HEK293T (cell line): ENCODE results near the gene CTSZ.
"Not testable (repeated sequence)": the region's sequence is repeated elsewhere in the genome, so short reads cannot be mapped to it uniquely, and the experiment has no call there.

ENCODE experiments used
- CTCF ChIA-PET: fragments of 350-600 bp; formaldehyde crosslinking; extraction: SDS; loops from one replicate; lab custom pipeline; 2021; ENCODE audit warnings: antibody characterized with exemption, inconsistent platforms; lab: Yijun Ruan, JAX
- POLR2A ChIA-PET: fragments of 350-600 bp; formaldehyde crosslinking; extraction: SDS; loops from one replicate; lab custom pipeline; 2020; ENCODE audit warnings: antibody characterized with exemption, inconsistent platforms; lab: Yijun Ruan, JAX
- DNase-seq: peaks from one replicate; pipeline ENCODE4 v3.0.0; 2012; ENCODE audit warnings: mixed read lengths; ENCODE audit errors: extremely low spot score
- ARNT ChIP-seq: fragments of 450-650 bp; IDR thresholded peaks from 2 replicates; pipeline ENCODE4 v1.6.1; 2017; ENCODE audit warnings: mild to moderate bottlenecking
- BHLHE40 ChIP-seq: fragments of 450-650 bp; IDR thresholded peaks from 2 replicates; pipeline ENCODE4 v1.6.1; 2016; ENCODE audit warnings: mild to moderate bottlenecking, moderate library complexity, borderline replicate concordance
- CTBP1 ChIP-seq: fragments of 450-650 bp; IDR thresholded peaks from 2 replicates; pipeline ENCODE4 v1.6.1; 2016; ENCODE audit warnings: borderline replicate concordance
- ELF4 ChIP-seq: fragments of 450-650 bp; IDR thresholded peaks from 2 replicates; pipeline ENCODE4 v1.6.1; 2017; ENCODE audit warnings: antibody characterized with exemption
- FOXA1 ChIP-seq: fragments of 450-650 bp; IDR thresholded peaks from 2 replicates; pipeline ENCODE4 v1.6.1; 2016; ENCODE audit warnings: mild to moderate bottlenecking
- FOXK2 ChIP-seq: fragments of 450-650 bp; IDR thresholded peaks from 2 replicates; pipeline ENCODE4 v1.6.1; 2016; ENCODE audit warnings: mild to moderate bottlenecking
- FOXM1 ChIP-seq: fragments of 450-650 bp; IDR thresholded peaks from 2 replicates; pipeline ENCODE4 v1.6.1; 2017; ENCODE audit warnings: mild to moderate bottlenecking, borderline replicate concordance
- HDGF ChIP-seq: fragments of 450-650 bp; IDR thresholded peaks from 2 replicates; pipeline ENCODE4 v1.6.1; 2017; ENCODE audit warnings: antibody characterized with exemption, borderline replicate concordance
- L3MBTL2 ChIP-seq: fragments of 450-650 bp; conservative IDR thresholded peaks from 2 replicates; pipeline ENCODE4 v1.6.1; 2016; ENCODE audit warnings: mild to moderate bottlenecking
- LEF1 ChIP-seq: fragments of 450-650 bp; IDR thresholded peaks from 2 replicates; pipeline ENCODE4 v1.6.1; 2017; ENCODE audit warnings: mild to moderate bottlenecking, borderline replicate concordance
- NFRKB ChIP-seq: fragments of 450-650 bp; IDR thresholded peaks from 2 replicates; pipeline ENCODE4 v1.6.1; 2016; ENCODE audit warnings: mild to moderate bottlenecking, moderate library complexity
- PKNOX1 ChIP-seq: fragments of 450-650 bp; IDR thresholded peaks from 2 replicates; pipeline ENCODE4 v1.6.1; 2016
- SP1 ChIP-seq: fragments of 450-650 bp; IDR thresholded peaks from 2 replicates; pipeline ENCODE4 v1.6.1; 2017
- SUZ12 ChIP-seq: fragments of 450-650 bp; IDR thresholded peaks from 2 replicates; pipeline ENCODE4 v1.6.1; 2016; ENCODE audit warnings: mild to moderate bottlenecking
- TARDBP ChIP-seq: fragments of 450-650 bp; IDR thresholded peaks from 2 replicates; pipeline ENCODE4 v1.6.1; 2016
- ZNF384 ChIP-seq: fragments of 450-650 bp; IDR thresholded peaks from 2 replicates; pipeline ENCODE4 v1.6.1; 2016

Gene CTSZ

GRCh38 chr20:58984691-58985090, 22.4 kb downstream of the CTSZ start:
- no peak for TF ChIP-seq CTBP1
- no peak for TF ChIP-seq FOXK2
- no peak for TF ChIP-seq SP1
- no peak for TF ChIP-seq HDGF
- no peak for TF ChIP-seq ZNF384
- no peak for TF ChIP-seq NFRKB
- TF ChIP-seq SUZ12 = no peak
- no peak for TF ChIP-seq ELF4
- no peak for TF ChIP-seq L3MBTL2
- TF ChIP-seq FOXM1 = no peak
- no peak for TF ChIP-seq TARDBP
- no peak for DNase-seq
- POLR2A ChIA-PET = interaction anchor here (1.4 kb wide), 1 partner anchor 16 kb away, joined by 4 read pairs; no protein-coding TSS in a partner anchor
- CTCF ChIA-PET = no interaction called here

DNA sequence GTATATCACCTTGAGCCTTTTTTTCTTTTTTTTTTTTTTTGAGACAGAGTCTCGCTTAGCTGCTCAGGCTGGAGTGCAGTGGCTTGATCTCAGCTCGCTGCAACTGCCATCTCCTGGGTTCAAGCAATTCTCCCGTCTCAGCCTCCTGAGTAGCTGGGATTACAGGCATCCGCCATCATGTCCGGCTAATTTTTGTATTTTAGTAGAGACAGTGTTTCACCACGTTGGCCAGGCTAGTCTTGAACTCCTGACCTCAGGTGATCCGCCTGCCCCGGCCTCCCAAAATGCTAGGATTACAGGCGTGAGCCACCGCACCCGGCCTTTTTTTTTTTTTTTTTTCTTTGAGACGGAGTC, 24.0 kb downstream of the CTSZ start:
- CTCF ChIA-PET, POLR2A ChIA-PET, DNase-seq: not testable (repeated sequence)

GRCh38 chr20:58982406-58983114, 24.5 kb downstream of the CTSZ start:
- no peak for DNase-seq
- ChIA-PET POLR2A (interaction anchor here (1.1 to 2.0 kb wide), 3 partner anchors 10 to 49 kb away, joined by 3 to 19 read pairs (median 10); partner anchors contain the start of gene ATP5F1E), CTCF (no interaction called here)
- TF ChIP-seq SUZ12 (no peak), ZNF384 (no peak), FOXM1 (no peak), ARNT (no peak), BHLHE40 (no peak), LEF1 (no peak), HDGF (no peak), SP1 (no peak), L3MBTL2 (no peak), TARDBP (no peak), PKNOX1 (no peak), CTBP1 (no peak), ELF4 (no peak)

DNA sequence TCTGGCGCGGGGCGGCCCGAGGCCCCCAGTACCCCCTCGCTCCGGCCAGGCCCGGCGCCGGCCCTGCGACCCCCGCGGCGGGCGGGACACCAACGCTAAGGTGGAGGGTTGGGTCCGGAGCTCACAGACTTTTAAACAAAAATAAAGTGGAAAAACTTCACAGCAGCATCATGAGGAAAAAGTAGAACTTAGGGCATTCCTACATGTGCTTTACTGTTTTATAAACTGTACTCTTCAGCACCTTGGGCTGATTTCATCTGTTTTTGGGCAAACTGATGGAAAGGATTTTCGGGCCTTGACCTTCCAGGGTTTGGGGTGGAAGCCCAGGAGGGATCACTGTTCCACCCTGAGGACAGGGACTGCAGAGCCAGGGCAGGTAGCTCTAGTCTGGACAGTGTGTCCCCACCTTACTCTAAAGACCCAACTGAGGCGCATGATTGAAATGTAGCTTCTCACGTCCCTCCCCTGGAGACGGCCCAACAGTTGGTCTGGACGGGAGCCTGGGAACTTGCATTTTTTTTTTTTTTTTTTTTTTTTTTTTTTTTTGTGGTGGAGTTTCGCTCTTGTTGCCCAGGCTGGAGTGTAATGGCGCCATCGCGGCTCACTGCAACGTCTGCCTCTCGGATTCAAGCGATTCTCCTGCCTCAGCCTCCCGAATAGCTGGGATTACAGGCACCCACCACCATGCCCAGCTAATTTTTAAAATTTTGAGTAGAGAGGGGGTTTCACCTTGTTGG, 25.3 kb downstream of the CTSZ start:
- POLR2A ChIA-PET = interaction anchor here (1.1 to 2.0 kb wide), 5 partner anchors 11 to 50 kb away, joined by 3 to 19 read pairs (median 7); partner anchors contain the start of gene ATP5F1E

GRCh38 chr20:58980711-58981627, 26.1 kb downstream of the CTSZ start, which contains the start of gene NELFCD:
Gene NELFCD (plus strand): TSS chr20:58981256. CDS start chr20:58981310, 54 bp downstream.
- POLR2A ChIA-PET = interaction anchor here (0.7 to 2.0 kb wide), 5 partner anchors 12 to 90 kb away, joined by 3 to 19 read pairs (median 7); partner anchors contain the start of gene ATP5F1E
- CTCF ChIA-PET = no interaction called here
- peak; percentile 99 for DNase-seq
- TF ChIP-seq FOXK2 (no peak), ARNT (0 out of 2 replicates have a peak, but pooled peaks have one; percentile 21), TARDBP (no peak)

More for the DNA sequence above, 25.3 kb downstream of the CTSZ start:
- CTCF ChIA-PET = no interaction called here
- no peak for TF ChIP-seq LEF1
- no peak for TF ChIP-seq SUZ12
- no peak for TF ChIP-seq ELF4
- 0 out of 2 replicates have a peak, but pooled peaks have one; percentile 20 for TF ChIP-seq ZNF384
- TF ChIP-seq ARNT = no peak
- no peak for DNase-seq

DNA sequence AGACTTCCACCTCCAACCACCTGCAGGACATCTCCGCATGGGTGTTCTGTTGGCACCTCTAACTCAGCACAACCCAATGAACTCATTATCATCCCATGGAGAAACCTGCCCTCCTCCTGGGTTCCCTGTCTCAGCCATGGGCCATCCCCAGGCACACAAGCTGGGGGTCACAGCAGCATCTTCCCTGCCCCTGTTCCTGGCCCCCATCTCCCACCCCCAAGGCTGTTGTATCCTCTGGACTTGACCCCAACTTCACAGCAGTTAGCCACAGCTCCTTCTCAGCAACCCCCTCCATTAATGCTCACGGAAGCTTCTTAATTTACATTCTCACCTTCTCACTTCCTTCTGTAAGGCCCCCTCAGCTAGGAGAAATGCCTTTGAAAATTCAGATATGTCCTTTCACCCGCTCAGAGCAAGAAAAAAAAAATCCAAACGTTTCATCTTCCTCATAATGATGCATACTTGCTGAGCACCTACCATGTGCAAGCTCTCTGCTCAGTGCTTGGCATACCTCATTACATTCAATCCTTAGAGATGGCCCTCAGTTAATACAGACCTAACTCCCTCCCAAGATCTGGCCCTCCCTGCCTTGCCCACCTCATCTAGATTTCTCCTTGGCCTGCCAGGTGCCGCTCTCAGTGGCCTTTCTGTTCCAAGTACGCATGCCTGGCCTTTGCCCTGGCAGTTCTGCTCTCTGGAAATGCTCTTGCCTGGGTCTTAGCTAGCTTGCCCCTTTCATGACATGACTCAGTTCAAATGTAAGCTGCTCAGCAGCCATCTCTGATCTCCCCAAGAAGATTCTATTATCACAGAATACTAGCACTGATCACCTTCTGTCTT, 28.5 kb downstream of the CTSZ start:
- no peak for DNase-seq
- CTCF ChIA-PET = interaction anchor here (0.7 kb wide), 1 partner anchor 82 kb away, joined by 4 read pairs; no protein-coding TSS in a partner anchor
- POLR2A ChIA-PET = no interaction called here
- no peak for TF ChIP-seq FOXA1
- TF ChIP-seq ZNF384 = no peak
- TF ChIP-seq SP1 = no peak
- no peak for TF ChIP-seq L3MBTL2
- TF ChIP-seq SUZ12 = no peak
- no peak for TF ChIP-seq LEF1
- no peak for TF ChIP-seq HDGF
- TF ChIP-seq ELF4 = no peak
- TF ChIP-seq CTBP1 = no peak
- no peak for TF ChIP-seq NFRKB
- no peak for TF ChIP-seq FOXM1
- TF ChIP-seq BHLHE40 = no peak
- TF ChIP-seq PKNOX1 = no peak
- no peak for TF ChIP-seq TARDBP
- no peak for TF ChIP-seq FOXK2
